SK-N-SH (cell line): ENCODE data around the gene NPEPL1. TPM values are rescaled to one million over a fixed set of nuclear protein-coding genes. Genes with fewer than 3 reads are reported as not detected.

ENCODE experiments used
- CTCF ChIA-PET: fragments of 300-600, 350-600 bp; formaldehyde crosslinking; extraction: SDS; loops from one replicate; lab custom pipeline; 2021; lab: Yijun Ruan, JAX
- POLR2A ChIA-PET: fragments of 350-600 bp; sonication (Branson Sonifier 250); formaldehyde crosslinking; extraction: SDS; loops from one replicate; lab custom pipeline; 2020; ENCODE audit warnings: antibody characterized with exemption, inconsistent platforms; lab: Yijun Ruan, JAX
- DNase-seq: peaks from one replicate; pipeline ENCODE4 v3.0.0; 2012
- H2AFZ ChIP-seq: fragments of 200-600 bp; sonication (generic); 2 replicates; pipeline ENCODE4 v1.8.1; 2016; ENCODE audit warnings: antibody characterized with exemption, mild to moderate bottlenecking, low read depth
- H3F3A ChIP-seq: fragments of 200-600 bp; sonication (generic); replicated peaks from 2 replicates; pipeline ENCODE3; 2016; ENCODE audit warnings: antibody characterized with exemption, mild to moderate bottlenecking; ENCODE audit not compliant: insufficient read depth
- H3K27ac ChIP-seq, 2 experiments: fragments of 200-500 bp in 1 of 2; fragments of 200-600 bp in 1 of 2; sonication (Bioruptor generic) in 1 of 2; sonication (generic), shearing (Covaris generic) in 1 of 2; 2 replicates each; pipeline versions ENCODE4 v1.5.1 to v1.6.1; 2014 to 2016; ENCODE audit warnings: low read depth in 2 of 2, inconsistent platforms in 1 of 2, low read length in 1 of 2, mild to moderate bottlenecking in 1 of 2, mixed read lengths in 1 of 2
- H3K27me3 ChIP-seq: fragments of 200-600 bp; sonication (generic), shearing (Covaris generic); 2 replicates; pipeline ENCODE4 v1.6.1; 2016; ENCODE audit warnings: mixed run types; ENCODE audit not compliant: insufficient read depth
- H3K36me3 ChIP-seq, 2 experiments: fragments of 200-500 bp in 1 of 2; fragments of 200-600 bp in 1 of 2; sonication (Bioruptor generic) in 1 of 2; sonication (generic) in 1 of 2; replicated peaks in 1 of 2; 2 replicates each; pipeline versions ENCODE3 to v1.5.1; 2014 to 2016; ENCODE audit warnings: low read length in 1 of 2, mild to moderate bottlenecking in 1 of 2; ENCODE audit not compliant: insufficient read depth in 2 of 2, control insufficient read depth in 1 of 2
- H3K4me1 ChIP-seq, 2 experiments: fragments of 200-500 bp in 1 of 2; fragments of 200-600 bp in 1 of 2; sonication (Bioruptor generic) in 1 of 2; sonication (generic), shearing (Covaris generic) in 1 of 2; 2 replicates each; pipeline versions ENCODE4 v1.5.1 to v1.6.1; 2014 to 2016; ENCODE audit warnings: low read depth in 1 of 2, low read length in 1 of 2, mixed run types in 1 of 2; ENCODE audit not compliant: insufficient read depth in 2 of 2, control insufficient read depth in 1 of 2
- H3K4me2 ChIP-seq: fragments of 200-600 bp; sonication (generic), shearing (Covaris generic); 2 replicates; pipeline ENCODE4 v1.6.1; 2017; ENCODE audit warnings: mixed run types
- H3K4me3 ChIP-seq, 2 experiments: fragments of 200-500 bp in 1 of 2; fragments of 200-600 bp in 1 of 2; sonication (Bioruptor generic) in 1 of 2; sonication (generic), shearing (Covaris generic) in 1 of 2; 2 replicates each; pipeline versions ENCODE4 v1.5.1 to v1.8.1; 2014 to 2016; ENCODE audit warnings: low read depth in 2 of 2, inconsistent platforms in 1 of 2, low read length in 1 of 2, mild to moderate bottlenecking in 1 of 2, mixed read lengths in 1 of 2, moderate library complexity in 1 of 2
- H3K79me2 ChIP-seq: fragments of 200-600 bp; sonication (generic); 2 replicates; pipeline ENCODE4 v1.8.1; 2017; ENCODE audit warnings: mild to moderate bottlenecking; ENCODE audit not compliant: insufficient read depth
- H3K9ac ChIP-seq: fragments of 200-600 bp; sonication (generic); 2 replicates; pipeline ENCODE4 v1.6.1; 2017; ENCODE audit warnings: mixed run types
- H3K9me2 ChIP-seq: fragments of 200-600 bp; sonication (generic); 2 replicates; pipeline ENCODE4 v1.6.1; 2017; ENCODE audit warnings: mixed run types
- H3K9me3 ChIP-seq: fragments of 200-600 bp; sonication (generic); 2 replicates; pipeline ENCODE4 v1.6.1; 2017; ENCODE audit warnings: mixed run types, mild to moderate bottlenecking, moderate library complexity
- H4K20me1 ChIP-seq: fragments of 200-600 bp; sonication (generic); 2 replicates; pipeline ENCODE4 v1.6.1; 2017; ENCODE audit warnings: mild to moderate bottlenecking, mixed run types; ENCODE audit not compliant: insufficient read depth
- CHD2 ChIP-seq: fragments of 150-350 bp; IDR thresholded peaks from 2 replicates; pipeline ENCODE4 v1.6.1; 2018; ENCODE audit warnings: low read length; ENCODE audit not compliant: partially characterized antibody
- FOSL2 ChIP-seq: IDR thresholded peaks from 2 replicates; pipeline ENCODE4 v1.4.0; 2012; ENCODE audit warnings: low read depth, mild to moderate bottlenecking, moderate library complexity, borderline replicate concordance
- FOXJ3 ChIP-seq: sonication (generic); formaldehyde crosslinking; IDR thresholded peaks from 2 replicates; pipeline ENCODE4 v1.5.1; 2020; ENCODE audit warnings: mild to moderate bottlenecking, missing genetic modification reagents
- MXI1 ChIP-seq: IDR thresholded peaks from 2 replicates; pipeline ENCODE4 v1.6.1; 2012; ENCODE audit warnings: mild to moderate bottlenecking, low read depth, low read length, improper control_type of control experiment
- NFIC ChIP-seq: IDR thresholded peaks from 2 replicates; pipeline ENCODE4 v1.4.0; 2012; ENCODE audit warnings: borderline replicate concordance
- NRF1 ChIP-seq: IDR thresholded peaks from 2 replicates; pipeline ENCODE4 v1.6.1; 2012; ENCODE audit warnings: low read depth, mild to moderate bottlenecking, low read length
- POLR2AphosphoS5 ChIP-seq: IDR thresholded peaks from 2 replicates; pipeline ENCODE4 v1.6.1; 2012; ENCODE audit warnings: low read depth, low read length
- RAD21 ChIP-seq: IDR thresholded peaks from 2 replicates; pipeline ENCODE4 v1.6.1; 2012; ENCODE audit warnings: mild to moderate bottlenecking, low read length
- TAF1 ChIP-seq: IDR thresholded peaks from 2 replicates; pipeline ENCODE4 v1.6.1; 2012; ENCODE audit warnings: low read depth, mild to moderate bottlenecking, low read length, moderate library complexity, borderline replicate concordance
- WGBS: methylation state at CpG from one replicate; pipeline ENCODE4 v1.1.6; 2017; ENCODE audit warnings: low lambda C conversion rate; 5-methylcytosine and 5-hydroxymethylcytosine counted together
- polyA plus RNA-seq, 3 experiments: library from polyadenylated mRNA; depleted of rRNA; stranded (reverse); fragments of >200 nt; gene quantifications; 2 replicates each; pipeline ENCODE4 v1.2.3, GENCODE V29; 2012
- TF ChIP-seq, protein P1 (sequence below): IDR thresholded peaks from 2 replicates; pipeline ENCODE4 v1.4.0; 2012; ENCODE audit warnings: low read depth, borderline replicate concordance
- TF ChIP-seq, protein P2 (sequence below): fragments of 200-600 bp; sonication (generic); IDR thresholded peaks from 2 replicates; pipeline ENCODE4 v1.6.1; 2017; ENCODE audit warnings: antibody characterized with exemption, mild to moderate bottlenecking, moderate library complexity
- TF ChIP-seq, protein P3 (sequence below): fragments of 150-350 bp; IDR thresholded peaks from 2 replicates; pipeline ENCODE4 v1.6.1; 2016; ENCODE audit warnings: mild to moderate bottlenecking, low read depth, low read length
- TF ChIP-seq, protein P4 (sequence below): fragments of 150-350 bp; IDR thresholded peaks from 2 replicates; pipeline ENCODE4 v1.6.1; 2017; ENCODE audit warnings: antibody characterized with exemption, low read length, low read depth, borderline replicate concordance
- TF ChIP-seq, protein P5 (sequence below): IDR thresholded peaks from 2 replicates; pipeline ENCODE4 v1.4.0; 2012; ENCODE audit warnings: low read depth, borderline replicate concordance
- TF ChIP-seq, protein P6 (sequence below): IDR thresholded peaks from 2 replicates; pipeline ENCODE4 v1.4.0; 2012; ENCODE audit warnings: low read depth

Gene NPEPL1
- polyA plus RNA-seq, 1 of the 3 experiments (the other 2 are of a cell fraction) = 2.8 TPM

DNA sequence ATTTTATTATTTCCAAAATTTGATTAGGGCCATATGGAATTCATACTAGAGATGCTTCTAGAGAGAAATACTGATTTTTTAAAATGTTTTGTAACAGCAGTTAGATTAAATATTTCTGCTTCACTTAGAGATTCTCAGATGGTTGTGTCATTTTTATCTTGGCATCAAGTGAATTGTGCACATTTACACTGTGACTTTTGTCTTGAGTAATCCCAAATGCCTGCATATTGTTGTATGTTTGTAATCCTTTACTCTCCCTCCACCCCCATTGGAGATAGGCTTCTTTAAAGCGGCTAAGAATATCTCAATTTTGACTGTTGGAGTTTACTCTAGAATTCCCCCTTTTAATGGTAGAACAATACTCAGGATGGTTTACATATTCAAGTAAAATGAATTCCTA, 22.5 kb upstream of the NPEPL1 start:
- no peaks in the 10 kb centered on the region for H3K9me3 ChIP-seq
- no peaks in the 10 kb centered on the region for H3K27me3 ChIP-seq
- H3K4me2 ChIP-seq = no peak overlapping the region
- TF ChIP-seq MXI1 (no peak), NFIC (no peak)
- TF ChIP-seq, protein P1, sequence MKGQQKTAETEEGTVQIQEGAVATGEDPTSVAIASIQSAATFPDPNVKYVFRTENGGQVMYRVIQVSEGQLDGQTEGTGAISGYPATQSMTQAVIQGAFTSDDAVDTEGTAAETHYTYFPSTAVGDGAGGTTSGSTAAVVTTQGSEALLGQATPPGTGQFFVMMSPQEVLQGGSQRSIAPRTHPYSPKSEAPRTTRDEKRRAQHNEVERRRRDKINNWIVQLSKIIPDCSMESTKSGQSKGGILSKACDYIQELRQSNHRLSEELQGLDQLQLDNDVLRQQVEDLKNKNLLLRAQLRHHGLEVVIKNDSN = no peak
- TF ChIP-seq, all 33 proteins: peak for 0
- peaks cover 56 to 75% of the 10 kb centered on the region in 2 experiments for H3K36me3 ChIP-seq
- CTCF ChIA-PET = interaction anchor here (1.5 to 1.7 kb wide), 2 partner anchors 12 to 169 kb away, joined by 6 to 7 read pairs; no protein-coding TSS in a partner anchor
- no peak overlapping the region; the same call in 1 of the 2 replicates for H2AFZ ChIP-seq
- peaks cover 8 to 9% of the 10 kb centered on the region in 2 experiments; a peak in 1 of 4 replicates for H3K4me1 ChIP-seq
- 100% methylated on average over 1 of the region's 1 CpG for WGBS
- no peak overlapping the region for H3K4me3 ChIP-seq
- no peak overlapping the region for H3K9ac ChIP-seq
- H3K27ac ChIP-seq = no peak overlapping the region; a peak in 1 of 4 replicates
- DNase-seq = no peak
- H4K20me1 ChIP-seq = peaks cover under 1% of the 10 kb centered on the region; the same call in 1 of the 2 replicates
- H3K9me2 ChIP-seq = no peaks in the 10 kb centered on the region
- POLR2A ChIA-PET = no interaction called here
- peaks cover 45% of the 10 kb centered on the region for H3K79me2 ChIP-seq
- no peaks in the 10 kb centered on the region for H3F3A ChIP-seq

DNA sequence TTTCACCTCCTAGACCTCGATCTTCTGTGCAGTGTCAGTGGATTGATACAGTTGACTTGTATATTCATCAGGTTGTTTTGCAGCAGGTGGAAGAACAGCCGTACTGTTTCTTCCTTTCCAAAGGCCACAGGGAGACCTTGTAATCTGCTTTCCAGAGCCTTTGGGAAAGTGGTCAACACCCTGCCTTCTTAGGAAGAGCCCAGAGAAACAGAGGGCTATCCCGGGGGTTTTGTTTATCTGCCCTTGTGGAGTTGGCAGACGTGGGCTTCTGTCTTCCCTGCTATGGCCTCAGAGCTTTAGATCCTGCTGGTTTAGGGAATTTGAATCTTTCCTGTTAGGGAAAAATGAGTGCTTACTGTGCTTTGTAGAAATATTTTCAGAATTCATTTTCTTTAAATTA, 21.9 kb upstream of the NPEPL1 start:
- H3K36me3 ChIP-seq = peaks cover 55 to 76% of the 10 kb centered on the region in 2 experiments
- no peaks in the 10 kb centered on the region; the same call in 1 of the 2 replicates for H4K20me1 ChIP-seq
- no peak overlapping the region for H3K4me2 ChIP-seq
- peaks cover 43% of the 10 kb centered on the region for H3K79me2 ChIP-seq
- H3K9me3 ChIP-seq = no peaks in the 10 kb centered on the region
- no peak overlapping the region for H2AFZ ChIP-seq
- H3K4me1 ChIP-seq = peaks cover 5 to 8% of the 10 kb centered on the region in 2 experiments; a peak in 1 of 4 replicates
- WGBS = 92% methylated on average over 4 of the region's 4 CpGs
- no peak overlapping the region for H3K4me3 ChIP-seq
- POLR2A ChIA-PET = no interaction called here
- no peak overlapping the region for H3K9ac ChIP-seq
- no peaks in the 10 kb centered on the region for H3K27me3 ChIP-seq
- no peaks in the 10 kb centered on the region for H3F3A ChIP-seq
- H3K9me2 ChIP-seq = no peaks in the 10 kb centered on the region
- no peak overlapping the region; a peak in 1 of 4 replicates for H3K27ac ChIP-seq
- DNase-seq = no peak
- CTCF ChIA-PET = no interaction called here
- TF ChIP-seq, protein P2, sequence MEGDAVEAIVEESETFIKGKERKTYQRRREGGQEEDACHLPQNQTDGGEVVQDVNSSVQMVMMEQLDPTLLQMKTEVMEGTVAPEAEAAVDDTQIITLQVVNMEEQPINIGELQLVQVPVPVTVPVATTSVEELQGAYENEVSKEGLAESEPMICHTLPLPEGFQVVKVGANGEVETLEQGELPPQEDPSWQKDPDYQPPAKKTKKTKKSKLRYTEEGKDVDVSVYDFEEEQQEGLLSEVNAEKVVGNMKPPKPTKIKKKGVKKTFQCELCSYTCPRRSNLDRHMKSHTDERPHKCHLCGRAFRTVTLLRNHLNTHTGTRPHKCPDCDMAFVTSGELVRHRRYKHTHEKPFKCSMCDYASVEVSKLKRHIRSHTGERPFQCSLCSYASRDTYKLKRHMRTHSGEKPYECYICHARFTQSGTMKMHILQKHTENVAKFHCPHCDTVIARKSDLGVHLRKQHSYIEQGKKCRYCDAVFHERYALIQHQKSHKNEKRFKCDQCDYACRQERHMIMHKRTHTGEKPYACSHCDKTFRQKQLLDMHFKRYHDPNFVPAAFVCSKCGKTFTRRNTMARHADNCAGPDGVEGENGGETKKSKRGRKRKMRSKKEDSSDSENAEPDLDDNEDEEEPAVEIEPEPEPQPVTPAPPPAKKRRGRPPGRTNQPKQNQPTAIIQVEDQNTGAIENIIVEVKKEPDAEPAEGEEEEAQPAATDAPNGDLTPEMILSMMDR = no peak
- TF ChIP-seq, protein P3, sequence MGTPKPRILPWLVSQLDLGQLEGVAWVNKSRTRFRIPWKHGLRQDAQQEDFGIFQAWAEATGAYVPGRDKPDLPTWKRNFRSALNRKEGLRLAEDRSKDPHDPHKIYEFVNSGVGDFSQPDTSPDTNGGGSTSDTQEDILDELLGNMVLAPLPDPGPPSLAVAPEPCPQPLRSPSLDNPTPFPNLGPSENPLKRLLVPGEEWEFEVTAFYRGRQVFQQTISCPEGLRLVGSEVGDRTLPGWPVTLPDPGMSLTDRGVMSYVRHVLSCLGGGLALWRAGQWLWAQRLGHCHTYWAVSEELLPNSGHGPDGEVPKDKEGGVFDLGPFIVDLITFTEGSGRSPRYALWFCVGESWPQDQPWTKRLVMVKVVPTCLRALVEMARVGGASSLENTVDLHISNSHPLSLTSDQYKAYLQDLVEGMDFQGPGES = no peak
- TF ChIP-seq, protein P4, sequence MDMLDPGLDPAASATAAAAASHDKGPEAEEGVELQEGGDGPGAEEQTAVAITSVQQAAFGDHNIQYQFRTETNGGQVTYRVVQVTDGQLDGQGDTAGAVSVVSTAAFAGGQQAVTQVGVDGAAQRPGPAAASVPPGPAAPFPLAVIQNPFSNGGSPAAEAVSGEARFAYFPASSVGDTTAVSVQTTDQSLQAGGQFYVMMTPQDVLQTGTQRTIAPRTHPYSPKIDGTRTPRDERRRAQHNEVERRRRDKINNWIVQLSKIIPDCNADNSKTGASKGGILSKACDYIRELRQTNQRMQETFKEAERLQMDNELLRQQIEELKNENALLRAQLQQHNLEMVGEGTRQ = no peak
- TF ChIP-seq RAD21 = no peak
- TF ChIP-seq FOXJ3 (CRISPR knock-in tag) = no peak
- TF ChIP-seq, protein P5, sequence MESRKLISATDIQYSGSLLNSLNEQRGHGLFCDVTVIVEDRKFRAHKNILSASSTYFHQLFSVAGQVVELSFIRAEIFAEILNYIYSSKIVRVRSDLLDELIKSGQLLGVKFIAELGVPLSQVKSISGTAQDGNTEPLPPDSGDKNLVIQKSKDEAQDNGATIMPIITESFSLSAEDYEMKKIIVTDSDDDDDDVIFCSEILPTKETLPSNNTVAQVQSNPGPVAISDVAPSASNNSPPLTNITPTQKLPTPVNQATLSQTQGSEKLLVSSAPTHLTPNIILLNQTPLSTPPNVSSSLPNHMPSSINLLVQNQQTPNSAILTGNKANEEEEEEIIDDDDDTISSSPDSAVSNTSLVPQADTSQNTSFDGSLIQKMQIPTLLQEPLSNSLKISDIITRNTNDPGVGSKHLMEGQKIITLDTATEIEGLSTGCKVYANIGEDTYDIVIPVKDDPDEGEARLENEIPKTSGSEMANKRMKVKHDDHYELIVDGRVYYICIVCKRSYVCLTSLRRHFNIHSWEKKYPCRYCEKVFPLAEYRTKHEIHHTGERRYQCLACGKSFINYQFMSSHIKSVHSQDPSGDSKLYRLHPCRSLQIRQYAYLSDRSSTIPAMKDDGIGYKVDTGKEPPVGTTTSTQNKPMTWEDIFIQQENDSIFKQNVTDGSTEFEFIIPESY = no peak
- TF ChIP-seq NRF1 = no peak
- no peak for TF ChIP-seq MXI1
- TF ChIP-seq, protein P6, sequence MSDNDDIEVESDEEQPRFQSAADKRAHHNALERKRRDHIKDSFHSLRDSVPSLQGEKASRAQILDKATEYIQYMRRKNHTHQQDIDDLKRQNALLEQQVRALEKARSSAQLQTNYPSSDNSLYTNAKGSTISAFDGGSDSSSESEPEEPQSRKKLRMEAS = no peak
- no peak for TF ChIP-seq TAF1
- TF ChIP-seq CHD2 = no peak
- TF ChIP-seq POLR2AphosphoS5 = no peak
- TF ChIP-seq, protein P1 = no peak
- no peak for TF ChIP-seq FOSL2
- TF ChIP-seq NFIC = no peak
- TF ChIP-seq, all 33 proteins: peak for 0
